Stimulated activated CD4-positive, alpha-beta T cell treated with anti-CD3 and anti-CD28 coated beads, Interleukin-1b, Interleukin-23, amount 100 ng/mL, for 4 hours (primary cell): ENCODE results near the gene PANK1.

Source experiments
- DNase-seq, 2 donors: peaks; one replicate each; pipeline ENCODE4 v3.0.0-alpha.2; 2020; ENCODE audit warnings: low read depth in 2 of 2

Gene PANK1

DNA sequence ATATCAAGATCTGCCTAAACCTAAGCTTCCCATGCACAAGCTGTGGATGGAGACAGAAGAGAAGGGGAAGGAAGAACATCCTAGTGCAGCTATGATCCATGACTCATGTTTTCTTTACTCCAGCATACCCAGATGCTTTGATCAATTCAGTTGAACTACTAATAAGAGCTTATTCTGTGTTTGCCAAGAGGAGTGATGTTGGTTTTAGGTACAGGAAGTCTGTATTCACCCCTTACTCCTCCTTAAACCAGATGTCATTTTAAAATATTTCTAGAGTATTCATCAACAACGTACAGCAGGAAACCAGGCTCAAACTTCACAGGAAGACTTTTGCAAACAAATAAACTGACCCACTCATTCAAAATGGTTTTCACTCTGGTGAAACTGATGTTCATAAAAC lies 29.2 kb downstream of the PANK1 start:
- DNase-seq: no peak

DNA sequence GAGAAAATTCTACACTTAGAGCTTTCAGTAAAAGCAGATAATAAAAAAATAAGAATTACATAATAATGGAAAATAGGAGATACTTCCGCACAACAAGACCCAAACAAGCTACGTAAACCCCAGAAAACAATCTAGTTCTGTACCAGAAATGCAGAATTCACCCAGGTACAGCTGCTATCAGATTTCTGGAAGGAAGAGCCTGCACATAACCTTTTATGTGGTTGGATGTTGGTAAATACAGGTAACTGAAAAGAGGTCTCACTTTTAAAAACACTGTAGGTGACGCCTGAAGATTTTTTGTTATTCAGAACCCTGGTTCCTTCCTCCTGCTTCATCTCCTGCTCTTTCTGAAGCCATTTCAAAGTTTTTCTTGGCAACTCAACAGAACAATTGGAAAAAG lies 29.9 kb downstream of the PANK1 start:
- DNase-seq: no peak

DNA sequence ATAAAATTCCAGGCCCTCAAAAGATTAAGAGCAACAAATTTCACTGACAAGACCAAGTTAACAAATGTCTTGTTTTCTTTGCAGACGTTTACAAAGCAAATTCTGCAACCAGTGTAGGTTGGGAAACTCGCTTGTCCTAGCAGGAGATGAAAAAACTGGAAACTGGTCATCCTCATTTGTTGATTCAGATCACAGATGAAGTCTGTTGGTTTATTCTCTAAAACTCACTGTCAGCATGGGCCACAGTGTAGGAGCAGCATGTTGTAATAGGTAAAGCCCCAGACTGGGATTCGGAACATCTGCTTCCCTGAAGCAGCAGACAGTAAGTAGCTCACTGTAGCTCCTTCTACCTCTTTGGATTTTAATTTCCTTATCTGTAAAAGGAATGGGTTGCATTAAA lies 31.5 kb downstream of the PANK1 start:
- DNase-seq: no peak

DNA sequence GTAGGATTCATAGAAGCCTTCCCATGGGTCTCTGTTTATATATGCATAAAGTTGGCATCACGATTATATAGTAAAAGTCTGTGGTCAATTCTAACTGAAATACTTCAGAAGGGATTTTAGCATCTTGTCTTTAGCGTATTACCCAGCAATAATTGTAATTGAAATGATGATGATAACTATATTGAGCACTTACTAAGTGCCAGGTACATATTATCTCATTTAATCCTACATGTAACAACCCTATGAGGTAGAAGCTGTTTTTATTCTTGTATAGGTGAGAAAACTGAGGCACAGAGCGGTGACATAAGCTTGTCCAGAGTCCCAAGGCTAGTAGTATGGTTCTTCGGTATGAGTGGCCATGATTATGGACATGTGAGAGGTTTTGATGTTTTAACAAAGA lies 33.8 kb downstream of the PANK1 start:
- DNase-seq: no peak

DNA sequence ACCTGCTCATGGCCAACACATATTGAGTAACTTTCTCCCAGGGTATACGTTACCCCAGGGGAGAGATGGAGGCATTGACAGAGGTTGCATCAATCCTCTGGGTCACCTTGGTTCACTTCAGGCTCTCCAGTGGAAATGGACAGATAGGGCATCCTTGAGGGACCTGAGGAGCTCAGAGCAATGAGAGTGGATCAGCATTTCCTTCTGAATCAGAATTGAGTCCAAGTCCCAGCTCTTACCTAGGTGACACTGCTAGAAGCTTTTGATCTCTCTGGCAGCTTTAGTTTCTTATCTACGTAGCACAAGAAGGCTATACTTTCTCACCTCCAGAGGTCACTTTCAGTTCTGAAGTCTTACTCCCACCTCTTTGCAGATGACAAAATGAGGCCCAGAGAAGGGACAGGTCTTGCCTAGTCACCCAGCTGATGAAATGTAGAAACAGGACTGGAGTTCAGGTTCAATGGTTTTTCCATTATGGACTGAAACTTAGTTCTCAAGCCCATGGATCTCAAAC lies 35.2 kb downstream of the PANK1 start:
- DNase-seq: no peak

DNA sequence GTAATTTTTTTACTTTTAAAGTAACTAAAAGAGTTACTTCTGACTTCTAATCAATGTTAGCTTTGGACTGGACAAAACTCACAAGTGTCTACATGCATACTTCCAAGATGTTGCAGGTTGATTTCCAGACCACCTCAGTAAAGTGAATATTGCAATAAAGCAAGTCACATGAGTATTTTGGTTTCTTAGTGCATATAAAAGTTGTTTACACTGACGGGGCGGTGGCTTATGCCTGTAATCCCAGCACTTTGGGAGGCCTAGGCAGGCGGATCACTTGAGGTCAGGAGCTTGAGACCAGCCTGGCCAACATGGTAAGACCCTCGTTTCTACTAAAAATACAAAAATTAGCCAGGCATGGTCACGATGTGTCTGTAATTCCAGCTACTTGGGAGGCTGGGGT lies 40.8 kb downstream of the PANK1 start:
- no peak for DNase-seq

DNA sequence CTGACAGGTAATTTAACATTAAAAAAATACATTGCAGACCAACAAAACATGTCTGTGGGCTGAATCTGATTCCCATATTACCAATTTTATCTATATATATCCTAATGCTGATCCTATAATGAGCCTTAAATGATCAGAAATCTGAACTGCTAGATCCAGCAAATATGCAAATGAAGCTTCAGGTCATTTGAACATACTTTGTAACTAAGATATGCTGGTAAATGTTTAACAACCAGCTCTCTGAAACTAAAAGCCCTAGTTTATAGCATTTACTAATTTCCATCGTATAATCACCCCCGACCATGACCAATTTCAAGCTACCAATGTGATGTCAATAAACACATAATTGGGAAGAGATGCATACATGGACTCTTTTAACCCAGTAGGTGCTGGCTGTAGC lies 42.1 kb downstream of the PANK1 start:
- no peak for DNase-seq

DNA sequence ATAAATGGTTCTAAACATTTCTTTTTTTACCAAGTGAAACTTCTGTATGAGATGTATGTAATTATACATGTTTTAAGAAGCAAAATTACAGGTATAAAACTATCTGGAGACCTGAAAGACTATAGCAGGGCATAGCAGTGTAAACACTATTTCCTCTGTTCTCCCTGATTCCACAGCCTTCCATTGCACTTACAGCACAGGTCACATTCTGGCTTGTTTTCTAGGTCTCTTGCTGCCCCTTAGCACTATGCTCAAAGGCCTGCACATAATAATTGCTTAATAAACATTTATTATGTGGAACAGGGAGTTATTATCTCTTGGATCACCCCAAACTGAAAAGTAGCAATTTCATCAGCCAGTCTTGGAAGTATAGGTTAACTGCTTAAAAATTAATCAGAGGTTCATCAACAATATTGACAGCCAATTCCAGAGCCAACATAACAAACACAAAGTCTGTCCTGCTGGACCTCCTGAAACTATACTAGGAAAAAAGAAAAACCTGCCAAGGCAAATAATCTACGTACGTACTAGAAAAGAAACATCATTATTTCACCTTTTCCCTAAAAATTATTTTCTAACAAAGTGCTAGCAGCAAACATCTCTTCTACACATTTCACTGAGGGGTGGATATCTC lies 43.2 kb downstream of the PANK1 start:
- no peak for DNase-seq

DNA sequence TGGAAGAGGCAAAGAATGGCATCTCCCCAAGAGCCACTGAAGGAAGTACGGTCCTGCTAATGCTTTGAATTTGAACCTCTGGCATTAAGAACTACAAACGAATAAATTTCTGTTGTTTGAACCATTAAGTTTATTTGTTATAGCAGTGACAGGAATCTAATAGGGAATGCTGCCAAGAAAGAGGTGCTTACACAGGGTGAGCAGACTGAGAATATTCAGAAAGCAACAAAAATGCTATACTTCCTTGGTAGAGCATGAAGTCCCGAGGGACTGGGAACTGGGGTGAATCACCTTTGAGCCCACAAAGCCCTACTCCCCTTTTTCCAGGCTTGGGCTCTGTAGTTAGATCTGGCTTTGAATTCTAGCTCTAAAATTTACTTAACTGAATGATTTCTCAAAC lies 45.0 kb downstream of the PANK1 start:
- DNase-seq: no peak

DNA sequence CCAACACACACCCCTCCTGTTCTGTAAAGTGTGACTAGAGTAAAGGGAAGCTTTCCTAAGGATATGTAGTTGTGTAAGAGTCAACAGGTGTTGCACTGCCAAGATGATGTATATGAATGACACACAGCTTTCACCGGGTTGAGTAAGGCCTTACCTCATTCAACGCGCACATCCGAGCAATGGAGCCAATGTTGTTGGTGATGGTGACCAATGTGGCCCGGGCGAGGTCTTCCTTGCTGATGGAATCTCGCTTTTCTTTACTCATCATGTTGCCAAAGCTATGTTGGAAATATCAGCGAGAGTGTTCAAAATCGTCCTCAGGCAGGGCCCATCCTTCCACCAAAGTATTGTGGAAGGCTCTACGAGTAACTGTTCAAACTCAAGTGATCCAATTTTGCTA lies 52.0 kb downstream of the PANK1 start:
- no peak for DNase-seq

DNA sequence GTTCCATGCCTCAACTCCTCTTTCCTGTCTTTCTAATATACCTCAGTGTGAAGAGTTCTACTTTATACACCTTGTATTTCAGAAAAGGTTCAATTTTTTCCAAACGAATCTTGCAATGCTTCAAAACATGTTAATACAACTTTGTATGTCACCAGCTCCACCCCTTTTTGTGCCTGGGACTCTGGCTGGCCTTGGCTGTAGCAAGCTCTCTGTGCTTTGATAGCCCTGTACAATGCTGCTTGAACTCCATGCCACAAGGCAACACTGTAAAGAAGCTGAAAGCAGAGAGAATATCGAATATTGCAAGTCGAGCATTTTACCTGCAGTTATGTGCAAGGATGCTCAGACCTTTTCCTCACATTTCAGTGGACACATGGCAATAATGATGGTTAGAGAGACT lies 52.5 kb downstream of the PANK1 start:
- DNase-seq: no peak

DNA sequence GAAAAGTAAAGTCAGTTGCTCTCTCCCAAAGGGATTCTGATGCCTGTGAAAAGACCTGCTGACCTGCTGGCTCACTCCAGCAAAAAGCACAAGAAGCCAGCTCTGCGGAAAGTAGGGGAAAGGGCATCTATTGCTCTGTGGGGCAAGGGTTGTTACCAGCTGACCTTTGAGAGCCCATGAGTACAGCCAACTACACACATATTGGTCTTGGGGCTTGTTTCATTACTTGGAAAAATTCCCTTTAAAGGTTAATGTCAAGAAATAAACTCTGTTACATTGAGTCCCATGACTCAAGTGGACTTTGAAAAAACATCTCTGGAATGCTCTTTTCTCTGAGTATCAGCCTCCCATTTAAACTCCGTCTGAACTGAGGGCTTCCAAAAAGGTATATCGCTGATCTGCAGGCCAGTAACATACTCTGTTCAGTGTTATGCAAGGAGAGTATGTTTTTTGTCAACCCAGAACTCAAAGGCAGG lies 53.2 kb downstream of the PANK1 start:
- no peak for DNase-seq

DNA sequence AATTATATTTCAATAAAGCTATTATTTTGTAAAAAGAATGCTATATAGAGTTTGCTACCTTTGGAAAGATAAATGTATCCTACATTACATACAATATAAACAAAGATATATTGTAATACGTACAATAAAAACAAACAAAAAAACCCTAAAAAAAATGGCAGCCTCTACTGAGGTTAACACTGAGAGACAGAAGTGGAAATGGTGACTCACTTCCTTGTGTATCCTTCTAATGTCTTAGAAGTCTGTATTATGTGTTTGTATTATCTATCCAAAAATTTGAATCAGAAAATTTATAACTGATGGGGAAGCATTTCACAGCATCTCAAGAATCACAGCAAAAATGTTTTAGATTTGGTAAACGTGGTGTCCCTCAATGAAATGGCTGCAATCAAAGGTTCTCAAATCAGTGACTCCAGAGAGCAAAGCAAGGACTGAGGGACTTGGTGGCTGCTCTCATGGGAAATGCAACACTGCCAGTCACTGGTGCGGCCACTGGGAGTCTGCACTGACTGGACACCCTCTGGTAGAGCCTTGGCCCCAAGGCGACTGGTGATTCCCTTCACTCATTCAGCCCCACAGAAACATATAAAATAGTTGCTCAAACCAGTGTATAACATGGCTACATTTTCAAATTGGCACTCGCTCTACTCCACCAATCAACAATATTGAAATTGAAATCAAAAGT lies 53.8 kb downstream of the PANK1 start:
- no peak for DNase-seq

DNA sequence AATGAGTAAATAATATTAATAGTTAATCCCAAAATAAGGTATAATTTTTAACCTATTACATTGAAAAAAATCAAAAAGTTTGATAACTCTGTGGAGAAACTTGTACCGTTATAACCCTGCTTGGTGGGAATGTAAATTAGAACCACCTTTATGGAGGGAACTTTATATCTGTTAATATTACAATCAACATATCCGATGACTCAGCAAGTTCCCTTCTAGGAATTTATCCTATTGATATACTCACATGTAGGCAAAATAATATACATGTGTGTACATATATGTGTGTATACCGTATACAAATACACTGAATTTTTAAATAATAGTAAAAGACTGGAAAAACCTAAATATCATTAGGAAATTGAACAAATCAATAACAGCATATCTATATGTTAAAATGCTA lies 54.7 kb downstream of the PANK1 start:
- no peak for DNase-seq

DNA sequence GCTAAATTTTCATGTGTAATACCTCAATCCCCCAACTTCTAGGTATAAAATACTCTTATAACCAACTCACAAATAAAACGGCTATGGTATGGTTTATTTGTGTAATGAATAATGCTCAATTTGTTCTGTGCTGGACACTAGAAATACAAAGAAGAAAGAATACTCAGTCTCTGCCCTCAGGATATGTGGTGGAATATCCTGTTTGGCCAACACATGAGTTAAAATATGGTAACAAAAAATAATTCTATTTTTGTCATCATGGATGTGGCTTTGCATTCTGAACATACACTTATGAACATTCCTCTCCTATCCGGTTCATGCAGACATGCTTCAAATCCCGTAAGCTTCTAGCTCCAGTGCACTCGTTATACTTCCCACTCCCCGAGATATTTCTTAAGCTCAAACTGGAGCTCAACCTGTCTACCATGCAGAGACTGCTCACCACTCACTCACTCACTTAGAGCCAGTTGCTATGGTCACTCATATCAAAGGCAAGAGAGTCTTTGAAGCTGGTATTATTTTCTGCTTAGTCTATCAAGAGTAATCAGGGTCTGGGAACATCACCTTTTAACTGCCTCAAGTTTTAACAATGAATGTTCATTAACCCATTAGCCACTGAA lies 55.8 kb downstream of the PANK1 start:
- DNase-seq: no peak

DNA sequence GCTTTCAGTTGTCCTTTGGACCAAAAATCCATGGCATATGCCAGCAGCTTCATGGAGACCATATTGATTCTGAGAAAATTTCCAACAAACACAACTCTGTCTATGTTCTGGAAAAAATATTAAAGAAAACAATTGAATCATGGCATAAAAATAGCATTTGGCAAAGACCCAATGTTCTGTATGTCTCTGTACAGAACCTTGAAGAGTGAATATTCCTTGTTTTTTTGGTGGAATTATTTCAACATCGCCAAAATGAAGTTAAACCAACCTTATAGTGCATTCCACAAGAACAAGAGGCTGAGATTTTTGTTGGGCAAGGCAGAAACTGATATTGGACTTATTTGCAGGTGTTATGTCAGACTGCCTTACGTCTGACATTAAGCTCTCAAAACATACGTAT lies 56.4 kb downstream of the PANK1 start:
- DNase-seq: no peak

DNA sequence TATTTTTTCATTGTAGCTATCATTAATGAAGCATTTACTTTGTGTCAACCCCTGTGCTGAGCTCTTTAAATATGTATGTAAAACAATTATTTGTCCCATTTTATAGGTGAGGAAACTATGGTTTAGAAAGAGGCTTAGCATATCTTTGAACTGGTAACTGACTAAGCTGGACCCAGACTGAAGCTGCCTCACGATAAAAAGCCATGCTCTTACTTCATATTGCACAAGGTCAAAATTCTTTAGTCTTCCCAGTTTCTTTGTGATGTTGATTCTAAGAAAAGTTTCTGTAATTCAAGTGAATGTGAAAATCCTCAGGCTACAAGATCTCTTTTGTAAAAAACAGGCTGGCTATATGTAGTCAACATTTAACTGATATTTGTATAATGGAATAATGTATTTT lies 63.0 kb downstream of the PANK1 start:
- no peak for DNase-seq

DNA sequence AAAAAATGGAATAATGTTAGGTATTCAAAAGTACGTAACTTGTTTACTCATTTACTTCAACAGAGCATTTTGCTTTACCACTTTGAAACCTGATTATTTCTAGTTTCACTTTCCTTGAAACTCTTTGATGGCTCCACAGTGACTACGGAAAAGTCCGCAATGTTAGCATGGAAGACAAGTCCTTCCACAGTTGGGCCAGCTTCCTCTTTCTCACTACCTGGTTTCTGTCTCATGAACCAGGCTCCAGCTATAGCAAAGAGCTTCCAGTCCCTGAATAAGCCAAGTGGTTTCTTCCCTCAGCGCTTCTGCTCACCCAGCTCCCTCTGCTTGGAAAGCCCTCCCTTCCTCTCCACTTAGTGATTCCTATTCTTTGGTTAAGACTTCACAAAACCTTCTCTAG lies 64.8 kb downstream of the PANK1 start:
- no peak for DNase-seq

DNA sequence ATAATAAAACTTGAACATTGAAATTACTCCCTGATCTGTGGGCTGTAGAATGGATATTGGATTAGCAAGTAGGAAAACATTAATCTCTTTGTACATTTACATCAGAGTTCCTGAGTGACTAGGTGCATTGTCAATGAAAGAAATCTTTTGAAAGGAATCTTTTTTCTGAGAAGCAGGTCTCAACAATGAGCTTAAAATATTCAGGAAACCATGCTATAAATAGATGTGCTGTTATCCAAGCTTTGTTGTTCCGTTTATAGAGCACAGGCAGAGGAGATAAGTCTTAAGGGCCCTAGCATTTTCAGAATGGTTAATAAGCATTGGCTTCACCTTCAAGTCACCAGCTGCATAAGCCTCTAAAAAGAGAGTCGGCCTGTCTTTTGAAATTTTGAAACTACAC lies 68.3 kb downstream of the PANK1 start:
- DNase-seq: no peak

DNA sequence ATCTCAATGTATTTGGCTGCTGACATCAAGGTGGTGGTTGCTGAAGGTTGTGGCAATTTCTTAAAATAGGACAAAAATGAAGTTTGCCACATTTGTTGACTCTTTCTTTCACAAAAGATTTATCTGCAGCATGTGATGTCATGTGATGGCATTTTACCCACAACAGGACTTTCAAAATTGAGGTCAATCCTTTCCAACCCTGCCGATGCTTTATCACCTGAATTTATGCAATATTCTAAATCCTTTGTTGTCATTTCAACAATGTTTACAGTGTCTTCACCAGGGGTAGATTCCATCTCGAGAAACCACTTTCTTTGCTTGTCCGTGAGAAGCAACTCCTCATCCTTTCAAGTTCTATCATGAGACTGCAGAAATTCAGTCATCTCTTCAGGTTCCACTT lies 69.0 kb downstream of the PANK1 start:
- no peak for DNase-seq

DNA sequence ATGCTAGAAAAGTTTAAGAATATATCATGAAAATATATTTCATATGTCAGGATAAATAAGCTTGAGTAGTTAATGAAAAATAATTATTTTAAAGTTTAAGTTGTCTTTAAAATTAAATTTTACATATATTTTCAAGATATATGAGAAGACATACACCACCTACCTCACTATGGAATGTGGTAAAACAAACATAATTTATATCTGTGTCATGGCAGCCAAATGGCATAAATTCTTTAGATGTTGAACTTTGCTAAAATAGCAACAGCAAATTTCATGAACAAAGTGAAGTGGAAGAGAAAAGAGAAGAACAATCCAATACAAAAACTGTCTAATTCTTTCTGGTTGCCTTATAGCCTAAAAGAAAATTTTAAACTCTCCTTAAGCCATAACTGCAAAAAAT lies 70.0 kb downstream of the PANK1 start:
- no peak for DNase-seq

DNA sequence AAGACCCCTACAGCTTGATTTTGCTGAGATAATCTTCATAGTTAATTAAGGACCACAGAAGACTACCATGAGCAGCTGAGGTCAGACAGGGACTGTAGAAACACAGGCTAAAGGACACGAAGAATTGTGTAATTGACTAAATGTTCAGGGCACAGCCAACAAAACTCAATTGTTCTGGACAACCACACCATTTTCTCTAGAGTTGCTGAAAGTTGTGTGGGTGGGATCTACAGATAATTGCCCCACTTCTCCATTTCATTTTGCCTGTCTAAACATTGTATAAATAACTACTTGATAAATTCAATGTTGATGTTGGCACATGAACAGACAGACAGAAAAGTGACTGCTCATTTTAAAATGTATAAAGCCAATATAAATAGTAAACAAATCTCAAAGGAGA lies 70.7 kb downstream of the PANK1 start:
- DNase-seq: no peak

DNA sequence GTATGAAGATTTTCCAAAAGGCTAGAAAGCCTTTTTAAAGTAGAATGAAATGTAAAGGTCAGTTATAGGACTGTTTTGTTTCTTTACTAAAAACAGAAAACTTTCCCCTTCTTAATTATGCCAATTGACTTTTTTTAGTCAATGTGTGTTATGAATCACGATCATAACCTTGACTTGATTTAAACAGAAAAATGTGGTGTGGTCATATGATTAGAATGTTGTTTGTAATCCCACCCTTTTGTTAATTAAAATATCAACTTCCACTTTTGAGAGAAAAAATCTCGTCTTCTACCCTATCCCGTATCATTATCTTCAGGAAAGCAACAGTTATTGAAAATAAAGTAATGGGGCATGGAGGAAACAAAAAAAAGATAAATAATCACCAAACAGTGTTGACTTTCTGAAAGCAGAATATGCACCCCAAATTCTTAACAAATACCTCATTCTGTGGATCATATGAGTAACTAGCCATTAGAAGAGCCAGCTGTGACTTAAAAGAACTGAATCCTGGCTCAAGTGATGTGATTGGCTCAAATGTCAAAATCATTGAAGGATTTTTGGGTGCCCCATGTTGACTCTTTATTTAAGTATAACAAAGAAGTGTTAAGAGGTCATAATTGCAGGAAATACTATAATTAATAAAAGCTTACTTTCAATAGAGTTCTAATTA lies 77.3 kb downstream of the PANK1 start:
- no peak for DNase-seq
